GM18951 (cell line): ENCODE results near the gene CTDSP1.

Experiments
- POLR2A ChIP-seq: IDR thresholded peaks from 4 replicates; pipeline ENCODE4 v1.6.1; 2011; ENCODE audit warnings: mild to moderate bottlenecking; ENCODE audit not compliant: insufficient read length, insufficient read depth; ENCODE audit errors: extremely low read depth
- in situ Hi-C: fragments of 300-500 bp; cut with MboI; formaldehyde crosslinking; loops from one replicate; pipeline ENCODE4 v1.12.0; 2022; ENCODE audit warnings: low sequenced_read_pairs, mixed read lengths, inconsistent platforms; ENCODE audit not compliant: unreplicated experiment

Gene CTDSP1

GRCh38 chr2:218399391-218400166 is at the start of gene CTDSP1:
TSS of gene CTDSP1 (plus strand) at chr2:218399868. CDS start at chr2:218400091, 223 bp downstream.
- in situ Hi-C loops: loop anchor here (25.0 kb wide), 1 partner anchor 438 kb away; the partner anchor contains the start of gene PRKAG3
- peak; percentile 65 for TF ChIP-seq POLR2A

- in situ Hi-C loops: no loop called here
These were observed 45.6 kb upstream of the CTDSP1 start for GRCh38 chr2:218354045-218354444.

GRCh38 chr2:218354850-218355443 is 44.7 kb upstream of the CTDSP1 start:
- in situ Hi-C loops: no loop called here
- no peak for TF ChIP-seq POLR2A

More at GRCh38 chr2:218354045-218354444, 45.6 kb upstream of the CTDSP1 start:
- no peak for TF ChIP-seq POLR2A

GRCh38 chr2:218357236-218358177 is 42.2 kb upstream of the CTDSP1 start:
- no peak for TF ChIP-seq POLR2A
- in situ Hi-C loops: no loop called here

GRCh38 chr2:218360453-218360852 is 39.2 kb upstream of the CTDSP1 start:
- TF ChIP-seq POLR2A: no peak
- in situ Hi-C loops: no loop called here

GRCh38 chr2:218362606-218363005 is 37.1 kb upstream of the CTDSP1 start:
- in situ Hi-C loops: no loop called here
- no peak for TF ChIP-seq POLR2A

GRCh38 chr2:218363736-218364135 is 35.9 kb upstream of the CTDSP1 start:
- in situ Hi-C loops: no loop called here
- TF ChIP-seq POLR2A: no peak

- no peak for TF ChIP-seq POLR2A
- in situ Hi-C loops: no loop called here
These were observed 35.5 kb upstream of the CTDSP1 start for GRCh38 chr2:218364196-218364595.

GRCh38 chr2:218366621-218367414 is 32.9 kb upstream of the CTDSP1 start:
- TF ChIP-seq POLR2A: no peak
- in situ Hi-C loops: no loop called here

- in situ Hi-C loops: no loop called here
- peak; percentile 81 for TF ChIP-seq POLR2A
These were observed 32.1 kb upstream of the CTDSP1 start for GRCh38 chr2:218367415-218368149.

- in situ Hi-C loops: no loop called here
- TF ChIP-seq POLR2A: no peak
These were observed 31.5 kb upstream of the CTDSP1 start for GRCh38 chr2:218368150-218368528.
